SK-N-SH (cell line): Measurements from ENCODE around the gene PYGB.

Source experiments
- CHD2 ChIP-seq: fragments of 150-350 bp; IDR thresholded peaks from 2 replicates; pipeline ENCODE4 v1.6.1; 2018; ENCODE audit warnings: low read length; ENCODE audit not compliant: partially characterized antibody
- MAX ChIP-seq: IDR thresholded peaks from 2 replicates; pipeline ENCODE4 v1.4.0; 2012; ENCODE audit warnings: low read depth
- RAD21 ChIP-seq: IDR thresholded peaks from 2 replicates; pipeline ENCODE4 v1.6.1; 2012; ENCODE audit warnings: mild to moderate bottlenecking, low read length
- RFX5 ChIP-seq: IDR thresholded peaks from 2 replicates; pipeline ENCODE4 v1.6.1; 2012; ENCODE audit warnings: mild to moderate bottlenecking, improper control_type of control experiment, low read length
- SIN3A ChIP-seq: IDR thresholded peaks from 2 replicates; pipeline ENCODE4 v1.6.1; 2012; ENCODE audit warnings: low read depth, mild to moderate bottlenecking, low read length, moderate library complexity, borderline replicate concordance
- TAF1 ChIP-seq: IDR thresholded peaks from 2 replicates; pipeline ENCODE4 v1.6.1; 2012; ENCODE audit warnings: low read depth, mild to moderate bottlenecking, low read length, moderate library complexity, borderline replicate concordance
- TF ChIP-seq, protein P1 (sequence below): IDR thresholded peaks from 2 replicates; pipeline ENCODE4 v1.4.0; 2012; ENCODE audit warnings: low read depth, borderline replicate concordance
- TF ChIP-seq, protein P2 (sequence below): fragments of 200-600 bp; sonication (generic); IDR thresholded peaks from 2 replicates; pipeline ENCODE4 v1.6.1; 2017; ENCODE audit warnings: antibody characterized with exemption, mild to moderate bottlenecking, moderate library complexity

GRCh38 chr20:25339608-25340007, 91.7 kb downstream of the PYGB start:
- TF ChIP-seq, protein P1, sequence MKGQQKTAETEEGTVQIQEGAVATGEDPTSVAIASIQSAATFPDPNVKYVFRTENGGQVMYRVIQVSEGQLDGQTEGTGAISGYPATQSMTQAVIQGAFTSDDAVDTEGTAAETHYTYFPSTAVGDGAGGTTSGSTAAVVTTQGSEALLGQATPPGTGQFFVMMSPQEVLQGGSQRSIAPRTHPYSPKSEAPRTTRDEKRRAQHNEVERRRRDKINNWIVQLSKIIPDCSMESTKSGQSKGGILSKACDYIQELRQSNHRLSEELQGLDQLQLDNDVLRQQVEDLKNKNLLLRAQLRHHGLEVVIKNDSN = no peak
- TF ChIP-seq, protein P2, sequence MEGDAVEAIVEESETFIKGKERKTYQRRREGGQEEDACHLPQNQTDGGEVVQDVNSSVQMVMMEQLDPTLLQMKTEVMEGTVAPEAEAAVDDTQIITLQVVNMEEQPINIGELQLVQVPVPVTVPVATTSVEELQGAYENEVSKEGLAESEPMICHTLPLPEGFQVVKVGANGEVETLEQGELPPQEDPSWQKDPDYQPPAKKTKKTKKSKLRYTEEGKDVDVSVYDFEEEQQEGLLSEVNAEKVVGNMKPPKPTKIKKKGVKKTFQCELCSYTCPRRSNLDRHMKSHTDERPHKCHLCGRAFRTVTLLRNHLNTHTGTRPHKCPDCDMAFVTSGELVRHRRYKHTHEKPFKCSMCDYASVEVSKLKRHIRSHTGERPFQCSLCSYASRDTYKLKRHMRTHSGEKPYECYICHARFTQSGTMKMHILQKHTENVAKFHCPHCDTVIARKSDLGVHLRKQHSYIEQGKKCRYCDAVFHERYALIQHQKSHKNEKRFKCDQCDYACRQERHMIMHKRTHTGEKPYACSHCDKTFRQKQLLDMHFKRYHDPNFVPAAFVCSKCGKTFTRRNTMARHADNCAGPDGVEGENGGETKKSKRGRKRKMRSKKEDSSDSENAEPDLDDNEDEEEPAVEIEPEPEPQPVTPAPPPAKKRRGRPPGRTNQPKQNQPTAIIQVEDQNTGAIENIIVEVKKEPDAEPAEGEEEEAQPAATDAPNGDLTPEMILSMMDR = no peak
- TF ChIP-seq CHD2 (no peak), SIN3A (no peak), MAX (no peak), RFX5 (no peak), TAF1 (no peak), RAD21 (no peak)
